AG10803 (cell line): Measurements from ENCODE around the gene THY1.

Experiments
- DNase-seq: peaks from one replicate; pipeline ENCODE4 v3.0.0; 2010; ENCODE audit warnings: low read depth
- H3K4me3 ChIP-seq: 2 replicates; pipeline ENCODE4 v1.5.1; 2011; ENCODE audit warnings: mild to moderate bottlenecking, low read length, control low read depth
- TF ChIP-seq, protein P1 (sequence below): conservative IDR thresholded peaks from 2 replicates; pipeline ENCODE4 v1.5.1; 2011; ENCODE audit warnings: mild to moderate bottlenecking, low read length, control low read depth, inconsistent platforms

THY1 gene

DNA sequence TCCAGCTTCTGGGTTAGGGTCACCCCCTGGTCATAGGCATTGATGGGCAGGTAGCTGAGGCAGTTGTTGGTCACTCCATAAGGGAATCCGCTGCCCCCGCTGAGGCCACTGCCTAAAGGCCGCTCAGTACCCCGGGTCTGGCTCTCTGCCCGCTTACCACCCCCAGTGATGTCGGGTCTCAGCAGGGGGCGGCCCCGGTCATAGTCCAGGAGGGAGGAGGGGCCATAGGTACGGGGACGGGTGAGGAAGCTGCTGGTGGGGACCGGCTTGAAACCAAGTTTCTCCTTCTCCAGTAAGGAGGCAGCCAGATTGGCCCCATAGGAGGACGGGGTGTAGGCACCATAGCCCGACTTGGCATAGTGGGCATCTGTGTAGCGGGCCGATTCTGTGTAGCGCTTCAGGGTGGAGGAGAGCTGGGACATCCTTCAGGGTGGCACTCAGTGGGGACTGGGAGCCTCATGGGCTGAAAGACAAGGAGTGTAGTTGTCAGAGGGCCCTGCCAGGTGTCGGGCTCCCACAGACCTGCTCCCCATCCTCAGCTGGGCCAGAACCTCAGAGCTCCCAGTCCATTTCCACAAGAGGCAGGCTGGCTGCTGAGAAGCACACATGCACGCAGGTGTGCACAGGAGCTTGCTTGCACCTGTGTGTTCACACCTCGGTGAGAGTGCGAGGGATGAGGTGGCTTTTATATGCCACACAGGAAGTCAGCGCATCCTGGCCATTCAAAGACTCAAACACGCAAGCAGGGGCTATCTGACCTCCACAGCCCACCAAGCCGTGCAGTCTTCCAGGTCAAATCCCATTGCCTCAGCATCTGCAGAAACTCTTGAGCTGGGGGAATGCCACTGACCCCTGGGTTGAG, 49.7 kb downstream of the THY1 start:
- TF ChIP-seq, protein P1, sequence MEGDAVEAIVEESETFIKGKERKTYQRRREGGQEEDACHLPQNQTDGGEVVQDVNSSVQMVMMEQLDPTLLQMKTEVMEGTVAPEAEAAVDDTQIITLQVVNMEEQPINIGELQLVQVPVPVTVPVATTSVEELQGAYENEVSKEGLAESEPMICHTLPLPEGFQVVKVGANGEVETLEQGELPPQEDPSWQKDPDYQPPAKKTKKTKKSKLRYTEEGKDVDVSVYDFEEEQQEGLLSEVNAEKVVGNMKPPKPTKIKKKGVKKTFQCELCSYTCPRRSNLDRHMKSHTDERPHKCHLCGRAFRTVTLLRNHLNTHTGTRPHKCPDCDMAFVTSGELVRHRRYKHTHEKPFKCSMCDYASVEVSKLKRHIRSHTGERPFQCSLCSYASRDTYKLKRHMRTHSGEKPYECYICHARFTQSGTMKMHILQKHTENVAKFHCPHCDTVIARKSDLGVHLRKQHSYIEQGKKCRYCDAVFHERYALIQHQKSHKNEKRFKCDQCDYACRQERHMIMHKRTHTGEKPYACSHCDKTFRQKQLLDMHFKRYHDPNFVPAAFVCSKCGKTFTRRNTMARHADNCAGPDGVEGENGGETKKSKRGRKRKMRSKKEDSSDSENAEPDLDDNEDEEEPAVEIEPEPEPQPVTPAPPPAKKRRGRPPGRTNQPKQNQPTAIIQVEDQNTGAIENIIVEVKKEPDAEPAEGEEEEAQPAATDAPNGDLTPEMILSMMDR, result no peak

DNA sequence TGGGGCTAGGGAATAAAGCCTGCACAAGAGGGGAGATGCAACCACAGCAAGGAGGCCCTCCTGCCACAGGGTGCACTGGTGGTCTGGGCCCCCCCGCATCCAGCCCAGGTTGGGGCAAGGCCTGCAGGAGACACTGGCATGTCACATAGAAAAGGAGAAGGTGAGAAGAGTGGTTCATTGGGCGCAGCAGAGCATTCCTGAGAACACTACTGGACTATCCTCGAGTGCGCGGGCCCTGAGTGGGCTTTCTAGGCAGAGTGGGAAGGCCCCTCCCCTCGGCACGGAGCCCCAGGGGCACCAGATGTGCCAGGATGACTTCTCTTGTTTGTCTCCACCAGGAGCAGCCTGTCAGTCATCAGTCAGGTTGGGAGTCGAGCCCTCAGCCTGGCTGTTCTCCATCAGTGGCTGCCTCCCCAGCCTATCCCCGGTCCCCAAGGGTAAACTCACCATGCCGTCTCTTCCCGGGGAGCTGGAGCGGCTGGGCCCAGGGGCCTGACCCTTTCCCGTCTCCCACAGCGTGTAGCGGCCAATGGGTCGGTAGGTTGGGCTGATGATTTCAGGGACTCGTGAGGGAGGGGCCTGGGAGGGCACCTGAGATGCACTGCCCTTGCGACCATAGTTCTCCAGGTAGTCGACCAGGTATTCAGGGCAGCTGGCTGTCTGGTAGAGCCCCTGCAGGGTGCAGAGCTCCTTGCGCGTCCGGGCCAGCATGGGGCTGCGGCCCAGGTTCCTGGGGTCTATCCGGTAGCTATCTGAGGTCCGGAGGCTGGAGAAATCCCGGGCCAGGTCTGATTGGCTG, 50.5 kb downstream of the THY1 start:
- TF ChIP-seq, protein P1, result no peak
- DNase-seq, result no peak
- no peak overlapping the region for H3K4me3 ChIP-seq

More for the DNA sequence above, 49.7 kb downstream of the THY1 start:
- DNase-seq, result no peak
- no peak overlapping the region for H3K4me3 ChIP-seq

DNA sequence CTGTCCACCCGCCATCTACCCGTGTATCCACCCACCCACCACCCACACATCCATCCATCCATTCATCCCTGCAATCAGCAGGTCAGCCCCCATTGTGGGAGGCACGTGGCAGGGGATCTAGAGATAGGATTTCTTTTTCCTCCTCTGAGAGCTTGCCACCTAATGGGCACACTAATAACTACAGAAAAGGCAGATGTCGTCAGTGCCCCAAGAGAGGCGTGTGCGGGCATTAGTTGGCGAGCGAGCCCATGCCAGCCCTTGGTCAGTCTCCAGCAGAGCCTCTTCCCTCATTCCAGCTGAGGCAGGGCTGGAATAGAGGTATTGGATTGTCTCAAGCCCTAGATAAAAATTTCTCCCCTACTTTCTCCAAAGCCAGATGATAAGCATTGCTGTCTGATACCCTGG, 51.2 kb downstream of the THY1 start:
- H3K4me3 ChIP-seq, result no peak overlapping the region
- TF ChIP-seq, protein P1, result no peak; the same call in 1 of the 2 replicates
- DNase-seq, result no peak

DNA sequence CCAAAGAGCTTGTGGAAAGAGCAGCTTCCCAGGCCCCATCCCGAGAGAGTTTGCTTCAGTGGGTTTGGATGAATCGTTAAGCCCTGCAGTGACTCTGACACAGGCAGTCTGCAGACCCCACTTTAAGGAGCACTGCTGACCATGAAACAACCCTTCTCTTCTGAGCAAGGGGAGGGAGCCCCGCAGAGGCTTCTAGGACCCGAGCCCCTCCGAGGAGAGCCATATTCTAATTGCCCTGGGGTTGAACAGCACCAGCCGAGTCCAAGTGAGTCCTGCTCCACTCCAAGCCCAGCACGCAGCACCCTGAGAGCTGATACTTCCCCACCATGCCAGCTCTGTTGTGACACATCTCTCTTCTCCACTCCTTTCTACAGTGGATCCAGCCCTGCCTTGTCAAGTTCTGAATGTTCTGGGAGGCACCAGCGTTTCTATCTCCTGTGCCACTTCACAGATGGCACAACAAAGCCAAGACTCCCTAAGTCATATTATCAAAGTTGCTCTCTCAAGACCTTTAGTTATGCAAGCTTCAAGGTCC, 51.8 kb downstream of the THY1 start:
- TF ChIP-seq, protein P1, result no peak
- DNase-seq, result no peak
- no peak overlapping the region for H3K4me3 ChIP-seq

DNA sequence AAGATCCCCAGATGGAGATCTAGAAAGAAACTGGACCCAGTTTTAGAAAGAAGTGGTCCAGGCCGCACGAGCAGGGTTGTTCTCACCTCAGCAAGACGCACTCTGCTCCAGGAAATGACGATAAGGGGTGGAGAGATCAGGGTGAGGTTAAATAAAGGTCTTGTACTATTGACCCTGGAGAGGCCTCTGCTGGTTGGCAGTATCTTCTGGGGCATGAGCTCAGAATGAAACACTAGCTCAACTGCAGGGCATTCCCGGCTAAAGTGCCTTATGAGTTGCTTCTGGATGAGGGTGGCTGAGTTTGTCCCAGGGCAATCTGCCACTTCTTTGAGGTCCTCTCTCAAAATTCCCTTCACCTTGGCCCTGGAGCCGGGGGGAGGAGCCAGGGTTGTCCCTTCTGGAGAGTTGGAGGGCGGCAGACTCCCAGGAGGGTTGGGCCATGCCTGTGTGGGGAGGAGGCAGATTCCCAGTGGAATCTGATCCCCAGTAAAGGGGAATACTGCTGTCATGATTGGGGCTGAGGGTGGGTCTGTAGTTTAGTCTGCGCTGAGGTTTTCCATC, 52.4 kb downstream of the THY1 start:
- H3K4me3 ChIP-seq, result no peak overlapping the region
- DNase-seq, result no peak
- TF ChIP-seq, protein P1, result no peak

DNA sequence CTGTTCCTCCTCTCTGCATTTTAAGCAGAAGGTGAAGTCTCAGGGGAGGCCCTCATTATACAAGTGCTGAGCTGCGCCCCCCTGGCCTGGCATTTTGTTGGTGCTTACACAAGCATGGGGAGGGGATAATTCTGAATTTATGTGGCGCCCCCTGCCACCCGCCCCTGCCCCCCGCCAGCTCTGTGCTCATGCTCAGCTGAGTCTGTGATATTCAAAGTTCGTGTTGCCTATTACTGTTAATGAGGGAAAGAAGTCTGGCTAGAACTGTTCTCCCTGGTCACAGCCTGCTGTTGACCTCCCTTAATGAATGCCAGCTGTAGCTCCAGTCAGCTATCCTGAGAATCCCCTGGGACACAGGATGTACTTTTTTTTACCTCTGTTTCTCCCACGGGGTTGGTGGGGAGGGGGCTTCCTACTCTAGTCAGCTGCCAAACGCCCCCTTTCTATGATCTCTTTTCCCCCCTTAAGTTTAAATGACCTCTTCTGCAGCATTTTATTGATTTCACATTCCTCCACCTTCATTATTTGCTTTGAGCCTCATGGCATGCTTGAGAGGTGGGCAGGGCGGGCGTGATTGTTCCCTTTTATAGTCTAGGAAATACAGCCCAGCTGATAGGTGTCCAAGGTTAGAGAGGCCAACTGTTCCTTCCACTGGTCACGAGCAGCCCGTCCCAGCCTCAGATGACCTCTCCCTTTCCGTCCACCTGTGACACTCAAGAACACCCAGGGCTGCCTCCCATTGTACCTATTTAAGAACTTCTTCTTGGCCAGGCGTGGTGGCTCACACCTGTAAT, 53.6 kb downstream of the THY1 start:
- no peak overlapping the region for H3K4me3 ChIP-seq
- DNase-seq, result peak; percentile 58
- TF ChIP-seq, protein P1, result no peak
